DMS114 treated with DMSO at 0.1 percent for 48 hours (cell line): ENCODE measurements around the gene EXOC2.
"Not testable (repeated sequence)": the region's sequence is repeated elsewhere in the genome, so short reads cannot be mapped to it uniquely, and the experiment has no call there.

Source experiments
- DNase-seq: peaks from one replicate; lab custom pipeline; 2025; ENCODE audit not compliant: unreplicated experiment; lab: John Stamatoyannopoulos, UW

The EXOC2 gene

GRCh38 chr6:683742-684440, 9.0 kb downstream of the EXOC2 start:
- DNase-seq = peak; percentile 46

- DNase-seq = no peak
These were observed 12.1 kb downstream of the EXOC2 start for GRCh38 chr6:680666-681340.

GRCh38 chr6:680251-680650, 12.7 kb downstream of the EXOC2 start:
- no peak for DNase-seq

GRCh38 chr6:679282-679681, 13.7 kb downstream of the EXOC2 start:
- no peak for DNase-seq

GRCh38 chr6:678520-678919, 14.4 kb downstream of the EXOC2 start:
- no peak for DNase-seq

- DNase-seq = no peak
These were observed 15.0 kb downstream of the EXOC2 start for GRCh38 chr6:677919-678318.

GRCh38 chr6:674956-675355, 18.0 kb downstream of the EXOC2 start:
- DNase-seq = no peak

- no peak for DNase-seq
These were observed 18.5 kb downstream of the EXOC2 start for GRCh38 chr6:674406-674805.

- no peak for DNase-seq
These were observed 25.5 kb downstream of the EXOC2 start for GRCh38 chr6:667253-667927.

- DNase-seq = no peak
These were observed 27.3 kb downstream of the EXOC2 start for GRCh38 chr6:665403-666267.

GRCh38 chr6:663788-664187, 29.2 kb downstream of the EXOC2 start:
- DNase-seq = not testable (repeated sequence)

- DNase-seq = no peak
These were observed 33.0 kb downstream of the EXOC2 start for GRCh38 chr6:659716-660581.

- DNase-seq = no peak
These were observed 34.7 kb downstream of the EXOC2 start for GRCh38 chr6:658244-658643.

GRCh38 chr6:657743-658142, 35.2 kb downstream of the EXOC2 start:
- no peak for DNase-seq

GRCh38 chr6:656460-657252, 36.3 kb downstream of the EXOC2 start, which contains the start of gene HUS1B:
Gene HUS1B, minus strand, starts transcription at chr6:657100. Its CDS starts 156 bp downstream, at chr6:656944.
- DNase-seq = no peak

GRCh38 chr6:654136-654535, 38.8 kb downstream of the EXOC2 start:
- no peak for DNase-seq

- DNase-seq = no peak
These were observed 40.1 kb downstream of the EXOC2 start for GRCh38 chr6:652865-653264.

- DNase-seq = no peak
These were observed 42.8 kb downstream of the EXOC2 start for GRCh38 chr6:650098-650497.

GRCh38 chr6:642805-643204, 50.1 kb downstream of the EXOC2 start:
- no peak for DNase-seq
